Activated CD8-positive, alpha-beta memory T cell treated with anti-CD3 and anti-CD28 coated beads, Interleukin-2, amount 50 U/mL, for 24 hours (primary cell): ENCODE results near the gene PRKD2.

Experiments
- DNase-seq: peaks from one replicate; pipeline ENCODE4 v3.0.0-alpha.2; 2020; ENCODE audit errors: extremely low read depth

PRKD2 gene

DNA sequence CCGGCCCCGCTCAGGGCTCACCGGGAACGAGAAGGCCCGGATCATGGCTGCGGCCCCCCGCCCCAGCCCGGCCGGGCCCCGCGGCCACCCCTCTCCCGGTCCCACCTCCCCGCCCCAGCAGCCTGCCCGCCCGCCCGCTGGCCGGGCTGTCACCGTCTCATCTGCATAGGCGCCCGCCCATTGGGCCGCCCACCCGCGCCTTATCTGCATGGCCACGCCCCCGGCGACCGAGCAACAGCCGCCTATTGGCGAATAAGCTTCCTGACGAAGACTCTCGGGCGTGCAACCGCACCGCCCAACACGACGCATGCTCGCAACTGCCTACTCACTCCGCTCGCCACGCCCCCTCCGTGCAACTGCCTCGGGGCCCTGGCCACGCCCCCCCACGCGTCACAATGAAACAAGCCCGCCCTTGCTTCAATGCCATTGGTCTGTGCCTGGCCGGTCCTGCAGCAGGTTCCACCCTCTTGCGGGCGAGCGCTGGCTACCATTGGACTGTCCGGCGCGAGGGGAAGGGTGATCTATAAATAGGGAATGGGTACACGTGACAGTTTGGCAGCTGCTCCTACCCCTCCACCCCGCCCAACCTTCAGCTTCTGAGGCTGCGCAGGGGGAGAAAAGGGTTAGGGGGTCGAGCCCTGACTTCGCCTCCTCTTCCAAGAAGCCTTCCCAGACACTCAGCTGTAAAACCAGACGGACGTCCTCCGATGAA, 55.7 kb downstream of the PRKD2 start, which contains the start of gene DACT3:
DACT3 (minus strand) TSS at position 163 of the 712 bp plus-strand sequence; CDS start at position 45, 118 bp downstream.
- peak; percentile 99 for DNase-seq

DNA sequence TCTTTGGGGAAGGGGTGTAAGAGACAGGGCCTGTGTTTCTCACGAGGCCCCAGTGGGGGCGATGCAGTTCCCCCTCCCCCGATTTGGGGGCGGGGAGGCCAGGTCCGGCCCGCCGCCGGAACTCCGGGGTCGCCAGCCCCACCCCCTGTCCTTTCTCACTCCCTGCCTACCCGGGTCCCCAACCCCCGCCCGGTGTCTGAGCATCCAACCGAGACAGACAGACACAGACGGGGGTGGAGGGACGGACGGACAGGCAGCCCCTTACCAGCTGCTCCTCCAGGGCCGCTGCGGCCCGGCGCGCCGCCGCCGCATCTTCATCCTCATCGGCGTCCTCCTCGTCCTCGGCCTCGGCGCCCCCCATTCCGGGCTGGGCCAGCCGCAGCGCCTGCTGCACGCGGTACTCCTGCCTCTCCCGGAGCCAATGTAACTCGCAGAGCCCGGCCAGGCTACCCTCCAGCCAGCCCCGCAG, 56.3 kb downstream of the PRKD2 start:
- no peak for DNase-seq

DNA sequence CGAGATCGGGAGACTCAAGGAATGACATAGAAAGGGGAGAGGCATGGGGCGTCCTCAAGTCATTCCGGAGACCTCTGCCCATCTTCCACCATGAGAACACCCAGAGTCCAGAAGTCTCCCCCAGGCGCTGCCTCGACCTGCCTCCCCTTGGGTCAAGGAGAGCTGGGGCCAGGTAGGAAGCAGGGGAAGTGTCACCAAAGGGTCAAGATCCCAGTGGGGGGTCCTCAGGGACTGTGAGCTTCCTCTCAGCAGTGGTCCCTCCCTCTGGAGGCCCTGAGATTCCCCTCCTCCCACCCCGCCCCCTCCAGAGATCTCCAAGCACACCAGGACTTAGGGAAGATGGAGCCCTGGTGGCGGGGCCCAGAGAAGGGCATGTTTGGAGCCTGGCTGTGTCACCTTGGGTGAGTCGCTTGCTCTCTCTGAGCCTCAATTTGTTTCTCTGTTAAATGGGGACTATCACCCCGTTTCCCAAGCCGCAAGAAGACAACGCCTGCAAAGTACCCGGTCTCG, 56.9 kb downstream of the PRKD2 start:
- no peak for DNase-seq

DNA sequence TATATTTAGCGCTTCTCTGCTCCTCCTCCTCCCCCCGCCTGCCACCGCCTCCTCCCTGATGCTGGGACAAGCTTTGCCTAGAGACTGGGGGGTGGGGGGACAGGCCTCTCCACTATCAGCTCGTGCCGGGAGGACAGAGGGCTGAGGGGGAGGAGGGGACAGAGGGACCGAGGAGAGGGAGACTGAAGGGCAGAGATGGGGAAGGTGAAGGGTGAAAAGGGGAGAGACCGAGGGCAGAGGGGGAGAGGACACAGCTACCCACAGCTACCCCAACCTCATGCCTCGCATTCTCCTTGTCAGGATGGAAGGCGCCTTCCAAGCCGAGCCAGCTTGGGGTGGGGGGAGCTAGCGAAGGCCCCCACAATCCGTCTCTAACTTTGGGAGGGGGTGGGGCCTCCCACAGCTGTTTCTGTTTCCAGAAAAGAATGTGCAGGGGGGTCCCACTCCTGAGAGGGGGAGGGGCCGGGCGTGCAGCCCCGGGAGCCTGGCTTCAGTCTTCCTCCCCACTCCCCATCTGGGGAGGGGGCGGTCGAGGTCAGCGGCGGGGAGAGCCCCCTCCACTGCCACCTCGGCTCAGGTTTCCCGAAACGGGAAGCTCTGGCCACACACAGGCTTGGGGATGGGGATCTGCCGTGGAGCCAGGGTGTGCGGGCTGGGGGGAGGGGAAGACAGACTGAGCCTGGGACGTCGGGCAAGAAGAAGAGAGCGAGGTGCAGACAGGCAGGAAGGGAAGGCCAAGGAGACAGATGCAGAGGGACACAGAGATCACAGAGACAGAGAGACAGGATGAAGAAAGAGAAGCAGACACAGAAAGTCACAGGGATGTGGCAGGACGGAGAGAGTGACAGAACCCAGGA, 57.5 kb downstream of the PRKD2 start:
- DNase-seq: no peak

DNA sequence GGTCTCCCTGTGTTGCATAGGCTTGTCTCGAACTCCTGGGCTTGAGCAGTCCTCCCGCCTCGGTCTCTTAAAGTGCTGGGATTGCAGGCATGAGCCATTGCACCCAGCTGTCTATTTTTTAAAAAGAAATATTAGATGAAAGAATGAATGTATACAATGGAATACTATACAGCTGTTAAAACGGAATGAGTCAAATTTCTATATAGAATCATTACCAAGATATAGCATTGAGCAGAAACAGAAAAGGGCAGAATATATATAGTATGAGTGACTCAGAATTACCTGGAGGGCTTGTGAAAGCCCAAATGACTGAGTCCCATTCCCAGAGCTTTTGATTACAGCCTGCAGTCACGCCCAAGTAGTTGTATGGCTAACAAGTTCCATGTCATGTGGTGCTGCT, 60.4 kb downstream of the PRKD2 start:
- DNase-seq: no peak

DNA sequence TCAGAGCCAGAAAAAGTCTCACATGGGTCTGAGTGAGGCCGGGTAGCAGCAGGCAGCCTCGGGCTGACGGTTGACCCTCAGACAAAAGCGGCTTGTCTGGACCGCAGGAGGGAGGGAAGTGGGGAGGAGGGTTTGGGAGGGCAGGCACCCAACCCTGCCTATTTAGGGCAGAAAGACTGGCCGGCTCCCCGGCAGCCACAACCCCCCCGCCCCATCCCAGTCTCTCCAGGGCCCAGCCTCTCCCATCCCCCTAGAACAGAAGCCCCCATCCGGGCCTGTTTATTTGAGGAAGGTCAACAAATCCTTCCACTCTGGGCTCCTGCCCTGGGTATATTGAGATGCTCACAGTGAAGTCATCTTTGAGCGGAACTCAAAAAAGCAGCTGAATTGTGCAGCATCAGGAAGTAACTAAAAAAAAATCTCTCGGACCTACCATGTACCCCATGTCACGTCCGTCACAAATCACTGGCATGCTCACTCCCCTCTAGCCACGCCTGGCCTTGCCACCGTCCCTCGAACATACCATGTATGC, 62.2 kb downstream of the PRKD2 start:
- DNase-seq: no peak

DNA sequence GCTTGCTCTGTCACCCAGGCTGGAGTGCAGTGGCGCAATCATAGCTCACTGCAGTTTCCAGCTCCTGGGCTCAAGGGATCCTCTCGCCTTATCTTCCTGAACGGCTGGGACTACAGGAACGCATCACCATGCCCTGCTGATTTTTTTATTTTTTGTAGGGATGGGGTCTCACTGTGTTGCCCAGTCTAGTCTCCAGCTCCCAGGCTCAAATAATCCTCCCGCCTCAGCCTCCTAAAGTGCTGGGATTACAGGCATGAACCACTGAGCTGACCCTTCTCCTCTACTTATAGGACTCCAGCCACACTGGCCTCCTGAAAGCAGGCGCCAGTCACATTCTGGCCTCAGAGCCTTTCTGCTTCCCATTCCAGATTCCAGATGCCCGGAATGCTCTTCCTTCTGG, 66.5 kb downstream of the PRKD2 start:
- no peak for DNase-seq

DNA sequence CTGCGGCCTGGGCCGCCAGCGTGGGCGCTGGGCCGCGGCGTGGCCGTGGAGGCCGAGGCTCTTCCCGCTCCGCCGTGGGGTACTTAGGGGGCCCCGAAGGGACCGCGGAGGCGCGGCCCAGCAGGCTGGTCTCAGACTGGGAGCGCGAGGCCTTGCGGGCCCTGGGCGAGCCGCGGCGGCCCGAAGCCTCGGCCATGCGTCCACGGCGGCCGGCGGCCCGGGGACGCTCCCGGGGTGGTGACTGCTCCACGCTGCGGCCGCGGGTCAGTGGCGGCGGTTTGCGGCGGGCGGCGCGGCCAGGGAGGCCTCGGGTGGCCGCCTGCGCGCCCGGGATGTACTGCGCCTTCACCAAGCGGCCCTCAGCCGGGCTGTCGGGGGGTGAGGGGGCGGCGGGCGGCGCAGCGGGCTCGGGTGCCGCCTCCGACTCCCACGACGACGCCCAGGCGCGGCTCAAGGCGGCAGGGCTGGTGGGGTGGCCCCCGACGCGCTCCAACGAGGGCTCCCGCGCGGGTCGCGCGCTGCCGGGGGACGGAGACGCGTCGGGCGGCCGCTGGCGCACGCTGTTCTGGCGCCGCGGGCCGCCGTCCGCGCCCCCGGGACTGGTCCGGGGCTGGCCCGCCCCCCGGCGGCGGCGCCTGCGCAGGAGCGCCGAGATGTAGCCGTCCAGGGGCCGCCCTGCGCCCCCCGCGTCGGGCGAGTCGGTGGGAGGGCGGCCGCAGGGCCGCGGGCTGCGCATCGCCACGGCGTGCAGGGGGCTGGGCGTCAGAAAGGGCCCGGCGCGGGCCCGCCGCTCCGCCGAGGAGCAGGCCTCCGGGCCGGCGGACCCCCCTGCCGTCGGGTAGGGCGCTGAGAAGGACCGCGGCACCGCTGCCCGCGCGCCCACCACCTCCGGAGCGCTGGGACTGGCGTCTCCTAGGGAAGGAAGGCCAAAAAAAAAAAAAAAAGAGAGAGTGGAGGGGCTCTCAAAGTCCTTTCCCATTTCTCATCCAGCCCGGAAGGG, 67.7 kb downstream of the PRKD2 start:
- DNase-seq: no peak

DNA sequence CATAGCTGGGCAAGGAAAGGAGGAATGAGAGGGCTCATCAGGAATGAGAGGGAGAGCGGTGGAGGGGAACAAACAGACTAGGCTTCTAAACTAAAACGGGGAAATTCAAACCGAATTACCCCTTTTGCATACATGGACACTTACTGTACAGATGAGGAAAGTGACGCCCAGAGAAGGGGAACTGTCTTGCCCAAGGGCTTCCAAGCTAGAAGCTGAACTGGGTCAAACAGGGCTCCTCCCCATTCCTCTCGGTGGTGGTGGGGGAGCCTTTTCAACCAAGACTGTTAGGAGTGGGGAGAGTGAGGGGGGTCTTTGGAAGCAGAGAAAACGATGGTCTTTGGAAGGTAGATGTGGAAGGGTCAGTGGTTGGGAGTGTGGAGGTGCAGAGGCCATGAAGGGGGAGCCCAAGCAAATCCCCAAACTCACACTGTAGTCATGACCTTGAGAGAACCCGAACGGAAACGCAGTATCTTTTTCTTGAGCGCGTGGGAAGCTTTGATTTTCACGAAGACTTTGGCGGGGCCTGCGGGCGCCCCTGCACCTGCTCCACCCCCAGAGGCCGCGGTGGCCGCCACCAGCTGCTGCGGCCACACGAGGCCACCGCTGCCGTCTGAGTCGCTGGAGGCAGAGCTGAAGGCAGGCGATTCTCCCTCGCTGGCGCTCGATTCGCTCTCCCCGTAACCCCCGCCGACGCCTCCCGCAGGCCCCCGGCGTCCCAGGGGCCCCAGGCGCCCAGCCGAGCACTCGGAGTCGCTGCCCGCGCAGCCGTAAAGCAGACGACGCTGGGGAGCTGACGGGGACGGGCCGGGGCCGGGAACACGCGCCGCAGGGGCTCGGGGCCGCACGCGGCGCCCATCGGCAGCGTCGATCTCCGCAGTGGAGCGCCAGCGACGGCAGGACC, 68.6 kb downstream of the PRKD2 start:
- no peak for DNase-seq

DNA sequence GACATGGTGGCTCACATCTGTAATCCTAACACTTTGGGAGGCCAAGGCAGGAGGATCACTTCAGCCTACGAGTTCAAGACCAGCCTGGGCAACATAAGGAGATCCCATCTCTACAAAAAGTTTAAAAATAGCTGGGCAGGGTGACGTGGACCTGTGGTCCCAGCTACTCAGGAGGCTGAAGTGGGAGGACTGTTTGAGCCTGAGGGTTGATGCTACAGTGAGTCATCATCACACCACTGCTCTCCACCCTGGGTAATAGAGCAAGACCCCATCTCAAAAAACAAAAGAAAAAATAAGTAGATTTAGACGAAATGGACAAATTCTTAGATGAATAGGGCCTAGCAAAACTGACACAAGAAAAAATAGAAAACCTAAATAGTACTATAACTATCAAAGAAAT, 70.5 kb downstream of the PRKD2 start:
- DNase-seq: no peak

DNA sequence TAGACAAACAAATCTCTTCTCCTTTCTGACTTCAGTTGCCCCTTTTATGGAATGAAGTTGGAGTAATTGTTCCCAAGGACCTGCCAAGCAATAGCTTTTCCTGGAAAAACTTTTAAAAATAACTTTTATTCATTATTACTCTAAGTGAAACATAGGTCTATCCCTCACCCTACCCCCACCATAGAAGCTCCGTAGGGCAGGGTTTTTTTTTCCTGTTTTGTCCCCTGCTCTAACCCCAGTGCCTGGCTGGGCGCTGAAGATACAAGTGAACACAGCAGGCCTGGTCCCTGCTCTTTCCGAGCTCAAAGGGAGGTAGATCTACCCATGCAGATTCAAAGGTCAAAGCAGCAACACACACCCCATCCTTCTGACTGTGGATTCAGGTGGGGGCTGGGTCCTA, 72.2 kb downstream of the PRKD2 start:
- DNase-seq: no peak

DNA sequence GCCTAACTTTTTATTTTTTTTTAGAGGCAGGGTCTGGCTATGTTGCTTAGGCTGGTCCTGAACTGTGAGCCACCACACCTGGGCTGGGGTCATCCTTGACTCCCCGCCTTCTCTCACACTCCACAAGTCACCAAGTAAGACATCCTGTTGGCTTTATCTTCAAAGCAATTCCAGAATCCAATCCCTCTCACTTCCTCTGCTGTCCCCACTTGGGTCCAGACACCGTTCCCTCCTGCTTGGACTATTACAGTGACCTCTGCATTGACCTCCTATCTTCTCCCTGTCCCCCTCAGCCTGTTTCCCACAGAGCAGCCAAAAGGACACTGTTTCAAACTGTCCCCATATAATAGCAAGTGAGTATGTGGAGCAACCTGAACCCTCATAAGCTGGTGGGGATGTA, 76.3 kb downstream of the PRKD2 start:
- no peak for DNase-seq

DNA sequence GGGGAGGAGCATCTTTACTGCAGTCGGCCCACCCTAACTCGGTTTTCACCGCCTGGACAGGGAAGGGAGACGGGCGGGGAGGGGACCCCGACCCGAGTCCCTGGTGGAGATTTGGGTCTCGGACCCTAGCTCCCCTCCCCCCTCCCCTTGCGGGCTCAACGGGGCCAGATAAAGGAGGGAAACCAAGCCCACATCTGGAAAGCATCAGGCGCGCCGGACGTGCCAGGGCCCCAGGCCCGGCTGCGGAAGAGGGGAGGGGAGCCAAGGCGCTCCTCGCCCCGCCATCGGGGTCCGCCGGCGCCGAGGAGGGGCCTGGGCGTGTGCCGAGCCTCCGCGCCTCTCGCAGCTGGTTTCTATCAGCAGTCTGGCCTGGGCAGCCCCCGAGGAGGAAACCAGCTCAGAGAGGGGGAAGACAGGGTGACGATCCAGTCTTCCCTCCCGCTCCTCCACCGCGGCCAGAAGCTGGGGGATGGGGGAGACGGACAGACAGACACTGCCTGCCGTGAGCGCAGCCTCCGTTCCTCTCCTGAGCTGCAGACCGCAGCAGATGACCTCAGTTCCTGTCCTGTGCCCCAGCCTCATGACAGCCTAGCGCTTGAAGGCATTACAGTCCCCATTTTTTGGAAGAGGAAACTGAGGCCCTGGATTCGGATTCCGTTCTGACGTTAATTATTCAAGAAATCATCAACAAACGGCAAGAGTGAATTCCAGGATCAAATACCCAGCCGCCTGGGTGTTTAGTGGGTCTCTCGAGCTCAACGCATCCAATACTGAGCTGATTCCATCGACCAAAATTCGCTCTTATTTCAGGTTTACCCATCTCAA, 77.3 kb downstream of the PRKD2 start:
- no peak for DNase-seq

DNA sequence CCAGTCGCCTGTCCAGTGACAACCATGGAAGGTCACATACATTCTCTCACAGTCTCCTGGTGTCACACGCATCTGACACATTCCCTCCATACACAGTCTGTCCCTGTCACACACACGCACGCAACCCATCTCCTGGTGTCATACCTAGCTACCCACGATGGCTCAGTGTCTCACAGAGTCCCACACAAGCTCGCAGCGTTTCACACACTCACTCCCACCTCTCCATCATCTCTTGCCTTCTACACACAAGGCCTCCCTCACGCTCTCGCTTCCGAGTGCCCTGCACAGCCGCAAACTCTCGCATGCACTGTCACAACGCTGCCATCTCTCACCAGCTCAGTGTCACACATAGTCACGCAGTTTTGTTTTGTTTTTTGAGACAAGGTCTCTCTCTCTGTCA, 79.7 kb downstream of the PRKD2 start:
- DNase-seq: no peak

DNA sequence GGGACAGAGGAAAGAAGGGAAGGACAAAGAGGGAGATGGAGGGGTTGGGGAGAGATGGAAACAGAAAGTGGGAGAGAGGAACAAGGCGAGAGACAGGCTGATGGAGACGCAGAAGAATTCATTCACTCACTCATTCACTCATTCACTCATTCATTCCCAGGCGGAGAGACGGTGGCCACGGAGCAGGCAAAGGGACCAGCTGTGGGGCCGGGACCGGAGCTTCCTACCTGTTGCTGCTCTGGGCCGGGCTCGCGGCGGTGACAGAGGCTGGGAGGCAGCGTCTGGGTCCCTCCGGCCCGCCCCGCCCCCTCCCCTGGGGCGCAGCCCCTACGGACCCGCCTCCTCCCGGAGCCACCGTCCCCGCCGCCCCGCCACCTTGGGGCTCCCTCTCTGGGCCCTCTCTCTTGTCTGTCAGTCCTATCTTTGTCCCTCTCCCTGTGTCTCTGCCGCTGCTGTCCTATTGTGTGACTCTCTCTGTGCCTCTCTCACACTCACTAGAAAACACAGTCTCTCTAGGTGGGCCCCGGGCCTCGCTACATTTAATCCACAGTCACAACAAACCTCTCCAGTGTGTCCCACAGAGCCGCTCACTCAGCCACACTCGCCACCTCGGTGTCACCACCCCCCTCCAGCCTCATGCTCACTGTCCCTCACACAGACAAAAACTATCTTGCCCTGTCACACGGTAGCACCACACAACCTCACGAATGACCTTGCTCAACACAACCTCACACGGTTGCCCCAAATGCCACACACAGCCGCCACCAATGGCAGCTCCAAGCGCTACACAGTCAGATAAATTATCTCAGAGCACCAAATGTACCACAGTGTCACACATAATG, 80.8 kb downstream of the PRKD2 start, which contains the start of gene GNG8:
GNG8 (minus strand) TSS at position 283 of the 842 bp plus-strand sequence. CDS start 1,520 bp downstream, outside the sequence.
- DNase-seq: no peak

DNA sequence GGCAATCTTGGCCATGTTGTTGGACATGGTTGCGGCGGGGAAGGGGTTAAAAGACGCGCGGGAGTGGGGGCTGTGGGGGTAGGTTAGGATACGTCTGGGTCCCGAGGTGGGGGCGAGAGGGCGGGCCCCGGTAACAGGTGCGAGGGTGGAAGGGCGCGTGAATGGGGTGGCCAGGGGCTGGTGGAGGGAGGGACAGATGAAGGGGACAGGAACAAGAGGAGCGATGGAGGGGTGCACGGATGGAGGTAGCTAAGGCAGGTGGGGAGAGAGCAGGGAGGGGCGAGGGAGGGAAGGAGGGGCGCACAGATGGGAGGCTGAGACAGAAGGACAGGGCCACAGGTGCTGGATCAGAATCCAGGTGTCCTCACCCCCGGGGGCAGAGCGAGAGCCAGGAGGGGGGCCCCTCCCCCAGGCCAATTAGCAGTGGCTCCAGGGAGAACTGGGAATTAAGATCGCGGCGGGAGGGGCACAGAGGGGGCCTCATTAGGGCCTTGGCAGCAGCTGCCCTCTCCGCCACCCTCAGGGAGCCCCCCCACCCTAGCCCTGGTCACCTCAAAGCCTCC, 82.2 kb downstream of the PRKD2 start:
- no peak for DNase-seq

DNA sequence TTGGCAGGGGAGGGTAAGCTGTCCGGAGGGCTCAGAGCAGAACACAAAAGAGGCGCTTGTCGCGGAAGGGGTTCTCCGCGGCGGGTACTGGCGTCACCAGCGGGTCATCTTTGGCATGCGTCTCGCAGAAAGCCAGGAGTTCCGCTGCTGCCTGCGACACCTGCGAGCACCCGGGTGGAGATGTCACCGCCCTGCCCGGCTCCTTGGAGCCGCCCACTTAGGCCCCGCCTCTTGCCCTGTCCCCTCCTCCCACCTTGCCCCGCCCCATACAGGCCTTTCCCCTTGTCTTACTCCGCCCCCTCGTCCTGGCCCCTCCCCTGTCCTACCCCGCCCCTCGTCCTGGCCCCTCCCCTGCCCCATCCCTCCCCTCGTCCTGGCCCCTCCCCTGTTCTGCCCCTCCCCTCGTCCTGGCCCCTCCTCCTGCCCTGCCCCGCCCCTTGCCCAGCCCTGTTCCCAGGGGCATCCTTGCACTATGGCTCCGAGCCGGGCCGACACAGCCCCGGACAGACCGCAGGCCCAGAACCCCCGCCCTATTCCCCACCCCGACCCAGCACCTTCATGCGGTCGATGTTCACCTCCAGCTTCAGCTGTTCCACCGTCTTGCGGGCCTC, 82.8 kb downstream of the PRKD2 start:
- peak; percentile 84 for DNase-seq
